HepG2 (cell line): ENCODE data around the gene SURF2. TPM values are rescaled to one million over a fixed set of nuclear protein-coding genes. Genes with fewer than 3 reads are reported as not detected.

Source experiments
- ATAC-seq: fragments of 200-7000 bp; cut with Tn5 transposase; 3 replicates; pipeline ENCODE4 v1.9.1; 2020; ENCODE audit warnings: mild to moderate bottlenecking, moderate library complexity
- Bru-seq: library from RNA; stranded (reverse); fragments of 400-500 nt; gene quantifications from one replicate; lab custom pipeline; 2021; lab: Mats Ljungman, UMichigan
- BruChase-seq, 2 experiments: library from RNA; stranded (reverse); fragments of 400-500 nt; gene quantifications; one replicate each; lab custom pipeline; 2021; lab: Mats Ljungman, UMichigan
- BruUV-seq: library from RNA; stranded (reverse); fragments of 400-500 nt; replicated peaks from 2 replicates; lab custom pipeline; 2021; lab: Mats Ljungman, UMichigan
- CTCF ChIA-PET: fragments of 300-600 bp; formaldehyde crosslinking; extraction: SDS; loops from one replicate; lab custom pipeline; 2021; ENCODE audit warnings: low total read pairs, inconsistent platforms, low intra/inter-chr PET ratio; lab: Yijun Ruan, JAX
- POLR2A ChIA-PET: fragments of 350-600 bp; sonication (Branson Sonifier 250); formaldehyde crosslinking; loops from one replicate; lab custom pipeline; 2020; ENCODE audit warnings: antibody characterized with exemption, inconsistent platforms; lab: Yijun Ruan, JAX
- DNase-seq: peaks from one replicate; pipeline ENCODE4 v3.0.0-alpha.2; 2015; ENCODE audit warnings: low spot score
- FAIRE-seq: peaks from 3 replicates; lab custom pipeline; 2011; peaks lifted over from hg19 to GRCh38; lab: Jason Lieb, UNC
- H2AFZ ChIP-seq: one replicate; pipeline ENCODE4 v1.6.1; 2011; ENCODE audit warnings: low read length, inconsistent platforms
- H3K27ac ChIP-seq: fragments of 300-600 bp; 3 replicates; pipeline ENCODE4 v1.8.0; 2011; ENCODE audit warnings: mixed run types, mild to moderate bottlenecking, mixed read lengths, low read length, inconsistent platforms; ENCODE audit not compliant: insufficient read depth; ENCODE audit errors: extremely low read length
- H3K27me3 ChIP-seq, 2 experiments: fragments of 200-600 bp in 1 of 2; 2 replicates in 1 of 2; 3 replicates in 1 of 2; pipeline versions ENCODE4 v1.6.0 to v1.8.0; 2011; ENCODE audit warnings: low read length in 2 of 2, mild to moderate bottlenecking in 2 of 2, moderate library complexity in 2 of 2, inconsistent platforms in 1 of 2; ENCODE audit not compliant: insufficient read depth in 2 of 2, control insufficient read depth in 1 of 2
- H3K36me3 ChIP-seq, 2 experiments: fragments of 200-600 bp in 1 of 2; replicated peaks in 1 of 2; 2 replicates in 1 of 2; 3 replicates in 1 of 2; pipeline versions ENCODE4 v1.5.1 to v1.8.0; 2011; ENCODE audit warnings: low read length in 2 of 2, inconsistent platforms in 1 of 2; ENCODE audit not compliant: insufficient read depth in 2 of 2, control insufficient read depth in 1 of 2
- H3K4me1 ChIP-seq: 2 replicates; pipeline ENCODE4 v1.5.1; 2012; ENCODE audit warnings: low read length, inconsistent platforms; ENCODE audit not compliant: insufficient read depth
- H3K4me2 ChIP-seq: 2 replicates; pipeline ENCODE4 v1.6.0; 2011; ENCODE audit warnings: low read depth, low read length, inconsistent platforms
- H3K4me3 ChIP-seq, 3 experiments: fragments of 200-600 bp in 1 of 3; sonication (generic), shearing (Covaris generic) in 1 of 3; replicated peaks in 1 of 3; 2 replicates each; pipeline ENCODE4 v1.5.1; 2011 to 2016; ENCODE audit warnings: low read length in 3 of 3, inconsistent platforms in 2 of 3, low read depth in 2 of 3, mild to moderate bottlenecking in 2 of 3, control low read depth in 1 of 3, mixed read lengths in 1 of 3; ENCODE audit not compliant: insufficient read depth in 1 of 3
- H3K79me2 ChIP-seq: one replicate; pipeline ENCODE4 v1.6.1; 2011; ENCODE audit warnings: low read length, inconsistent platforms; ENCODE audit not compliant: insufficient read depth
- H3K9ac ChIP-seq: 2 replicates; pipeline ENCODE4 v1.6.0; 2011; ENCODE audit warnings: mild to moderate bottlenecking, low read depth, low read length, inconsistent platforms; ENCODE audit not compliant: insufficient read depth
- H3K9me3 ChIP-seq: 2 replicates; pipeline ENCODE4 v1.5.1; 2012; ENCODE audit warnings: mild to moderate bottlenecking, low read length
- H4K20me1 ChIP-seq: 2 replicates; pipeline ENCODE4 v1.6.0; 2011; ENCODE audit warnings: inconsistent platforms, mild to moderate bottlenecking, low read length, moderate library complexity; ENCODE audit not compliant: insufficient read depth
- KAT8 ChIP-seq: IDR thresholded peaks from 2 replicates; pipeline ENCODE4 v1.6.1; 2016; ENCODE audit warnings: missing genetic modification reagents, missing compliant biosample characterization
- KDM5A ChIP-seq: fragments of 200-600 bp; sonication (generic); IDR thresholded peaks from 2 replicates; pipeline ENCODE4 v1.7.0; 2018; ENCODE audit warnings: antibody characterized with exemption, mild to moderate bottlenecking, low read length, borderline replicate concordance
- NR2C2 ChIP-seq: sonication (generic); formaldehyde crosslinking; IDR thresholded peaks from 2 replicates; pipeline ENCODE4 v1.4.0; 2020; ENCODE audit warnings: missing genetic modification reagents, mild to moderate bottlenecking, moderate library complexity, borderline replicate concordance
- RBFOX2 ChIP-seq: fragments of 200-400 bp; formaldehyde crosslinking; IDR thresholded peaks from 2 replicates; pipeline ENCODE4 v1.6.1; 2017; ENCODE audit warnings: low read depth, mild to moderate bottlenecking, low read length
- REPIN1 ChIP-seq: sonication (generic); formaldehyde crosslinking; IDR thresholded peaks from 2 replicates; pipeline ENCODE4 v1.8.0; 2022; ENCODE audit warnings: missing genetic modification reagents, low read depth, mild to moderate bottlenecking, borderline replicate concordance
- RNF2 ChIP-seq: fragments of 450-650 bp; conservative IDR thresholded peaks from 2 replicates; pipeline ENCODE4 v1.6.1; 2016; ENCODE audit warnings: low read depth
- SALL2 ChIP-seq: sonication (generic); formaldehyde crosslinking; IDR thresholded peaks from 2 replicates; pipeline ENCODE4 v1.8.1; 2023; ENCODE audit warnings: mild to moderate bottlenecking, missing genetic modification reagents, inconsistent platforms
- TFDP1 ChIP-seq: IDR thresholded peaks from 2 replicates; pipeline ENCODE4 v1.6.1; 2016; ENCODE audit warnings: missing compliant biosample characterization, missing genetic modification reagents, borderline replicate concordance
- YEATS4 ChIP-seq: sonication (generic); formaldehyde crosslinking; IDR thresholded peaks from 2 replicates; pipeline ENCODE4 v1.4.0; 2020; ENCODE audit warnings: missing genetic modification reagents, borderline replicate concordance
- ZBTB7A ChIP-seq: sonication (generic); formaldehyde crosslinking; IDR thresholded peaks from 2 replicates; pipeline ENCODE4 v1.8.0; 2022; ENCODE audit warnings: mild to moderate bottlenecking, missing genetic modification reagents
- ZFY ChIP-seq: sonication (generic); formaldehyde crosslinking; IDR thresholded peaks from 2 replicates; pipeline ENCODE4 v1.4.0; 2020; ENCODE audit warnings: missing genetic modification reagents
- ZNF205 ChIP-seq: IDR thresholded peaks from 2 replicates; pipeline ENCODE4 v1.6.1; 2018; ENCODE audit warnings: missing biosample characterization, missing genetic modification reagents
- ZNF274 ChIP-seq: sonication (generic); formaldehyde crosslinking; IDR thresholded peaks from 2 replicates; pipeline ENCODE4 v1.5.1; 2020; ENCODE audit warnings: mild to moderate bottlenecking, missing genetic modification reagents
- ZNF557 ChIP-seq: sonication (generic); formaldehyde crosslinking; IDR thresholded peaks from 2 replicates; pipeline ENCODE4 v1.4.0; 2020; ENCODE audit warnings: missing genetic modification reagents
- WGBS: methylation state at CpG from one replicate; pipeline ENCODE4 v1.1.6; 2017; ENCODE audit warnings: low lambda C conversion rate; 5-methylcytosine and 5-hydroxymethylcytosine counted together
- in situ Hi-C: cut with HindIII; loops from 2 replicates; pipeline ENCODE4 v1.10.0; 2017; ENCODE audit warnings: low pct_unique_long_range_greater_than_20kb; ENCODE audit not compliant: extremely low pct_ligation_motif_present
- intact Hi-C: fragments of 100-400 bp; cut with micrococcal nuclease; formaldehyde crosslinking; loops from one replicate; pipeline ENCODE4 v1.10.0; 2022; ENCODE audit not compliant: unreplicated experiment
- long read RNA-seq, 2 experiments: library from RNA in 1 of 2; library from polyadenylated mRNA in 1 of 2; stranded (forward) in 1 of 2; unstranded in 1 of 2; transcript quantifications; one replicate each; pipeline ENCODE4 v2.0.0, GENCODE V29; 2019 to 2022
- polyA minus RNA-seq, 3 experiments: library from RNA; depleted of rRNA, polyadenylated mRNA; stranded (reverse); fragments of >200 nt; gene quantifications; 2 replicates each; pipeline ENCODE4 v1.2.3, GENCODE V29; 2011; ENCODE audit warnings: low replicate concordance in 1 of 3
- polyA plus RNA-seq, 8 experiments: library from polyadenylated mRNA; depleted of rRNA in 3 of 8; stranded (reverse) in 7 of 8; unstranded in 1 of 8; fragments of >200 nt; fragmentation: Illumina TruSeq in 4 of 8; extraction: Trizol in 4 of 8; gene quantifications; 2 replicates each; pipeline versions ENCODE4 v1.2.1 to v1.2.3, GENCODE V29; 2011 to 2016; ENCODE audit warnings: low read depth in 4 of 8, missing spikeins in 1 of 8, mixed read lengths in 1 of 8; ENCODE audit not compliant: insufficient read depth in 1 of 8
- total RNA-seq, 5 experiments: library from RNA; depleted of rRNA; stranded (reverse); fragments of >200 nt; fragmentation: Illumina TruSeq; extraction: Trizol; gene quantifications; 2 replicates each; pipeline ENCODE4 v1.2.3, GENCODE V29; 2016; ENCODE audit warnings: low read depth in 1 of 5
- TF ChIP-seq, protein P1 (sequence below): sonication (generic); formaldehyde crosslinking; IDR thresholded peaks from 2 replicates; pipeline ENCODE4 v1.4.0; 2020; ENCODE audit warnings: mild to moderate bottlenecking, missing genetic modification reagents

The SURF2 gene
- total RNA-seq (2016; rRNA removed; fragmentation: Illumina TruSeq; extraction: Trizol), result 10.3 and 13.6 TPM in 2 replicates
- total RNA-seq (2016; cell fraction: cytosol; rRNA removed; fragmentation: Illumina TruSeq; extraction: Trizol; ENCODE audit: low read depth), result 10.3 and 15.8 TPM in 2 replicates
- total RNA-seq (2016; cell fraction: insoluble cytoplasmic fraction; rRNA removed; fragmentation: Illumina TruSeq; extraction: Trizol), result 12.0 and 12.6 TPM in 2 replicates
- total RNA-seq (2016; cell fraction: membrane; rRNA removed; fragmentation: Illumina TruSeq; extraction: Trizol), result 10.0 and 13.9 TPM in 2 replicates
- 4.1 and 4.4 TPM in 2 replicates for total RNA-seq (2016; cell fraction: nucleus; rRNA removed; fragmentation: Illumina TruSeq; extraction: Trizol)
- 6.1 and 6.3 TPM in 2 replicates for polyA plus RNA-seq (2011; rRNA removed)
- 6.8 and 9.7 TPM in 2 replicates for polyA plus RNA-seq (2011; cell fraction: cytosol; rRNA removed)
- 6.6 and 8.7 TPM in 2 replicates for polyA plus RNA-seq (2011; cell fraction: nucleus; rRNA removed)
- polyA plus RNA-seq (2012), result 6.8 and 8.6 TPM in 2 replicates
- 14.4 and 20.2 TPM in 2 replicates for polyA plus RNA-seq (2016; cell fraction: cytosol; fragmentation: Illumina TruSeq; extraction: Trizol; ENCODE audit: low read depth)
- polyA plus RNA-seq (2016; cell fraction: insoluble cytoplasmic fraction; fragmentation: Illumina TruSeq; extraction: Trizol; ENCODE audit: low read depth), result 19.8 and 21.6 TPM in 2 replicates
- 12.6 and 15.8 TPM in 2 replicates for polyA plus RNA-seq (2016; cell fraction: membrane; fragmentation: Illumina TruSeq; extraction: Trizol; ENCODE audit: low read depth)
- polyA plus RNA-seq (2016; cell fraction: nucleus; fragmentation: Illumina TruSeq; extraction: Trizol; ENCODE audit: insufficient read depth, low read depth), result 11.3 and 11.9 TPM in 2 replicates
- 3.5 and 24.4 TPM in 2 replicates for polyA minus RNA-seq (2011; rRNA and poly(A)+ RNA removed; ENCODE audit: low replicate concordance)
- polyA minus RNA-seq (2011; cell fraction: cytosol; rRNA and poly(A)+ RNA removed), result 2.3 and 5.0 TPM in 2 replicates
- 1.6 and 2.3 TPM in 2 replicates for polyA minus RNA-seq (2011; cell fraction: nucleus; rRNA and poly(A)+ RNA removed)
- percentile 51 among the genes with signal in this experiment for Bru-seq, nascent RNA
- percentile 59 among the genes with signal in this experiment for BruChase-seq, experiment 1, labeled RNA remaining after a 6-hour chase
- percentile 54 among the genes with signal in this experiment for BruChase-seq, experiment 2, labeled RNA remaining after a 2-hour chase
- long read RNA-seq, experiment 1, transcript SURF2-201 (6 exons, 842 nt), result major isoform, 16 of 25 reads
- long read RNA-seq, experiment 1, partial matches to known transcripts, result 4 of 25 reads
- long read RNA-seq, experiment 1, other reads (novel, unspliced or antisense), result 5 of 25 reads
- long read RNA-seq, experiment 2, transcript SURF2-201 (6 exons, 842 nt), result major isoform, 13 of 24 reads
- long read RNA-seq, experiment 2, partial matches to known transcripts, result 3 of 24 reads
- long read RNA-seq, experiment 2, other reads (novel, unspliced or antisense), result 8 of 24 reads

DNA sequence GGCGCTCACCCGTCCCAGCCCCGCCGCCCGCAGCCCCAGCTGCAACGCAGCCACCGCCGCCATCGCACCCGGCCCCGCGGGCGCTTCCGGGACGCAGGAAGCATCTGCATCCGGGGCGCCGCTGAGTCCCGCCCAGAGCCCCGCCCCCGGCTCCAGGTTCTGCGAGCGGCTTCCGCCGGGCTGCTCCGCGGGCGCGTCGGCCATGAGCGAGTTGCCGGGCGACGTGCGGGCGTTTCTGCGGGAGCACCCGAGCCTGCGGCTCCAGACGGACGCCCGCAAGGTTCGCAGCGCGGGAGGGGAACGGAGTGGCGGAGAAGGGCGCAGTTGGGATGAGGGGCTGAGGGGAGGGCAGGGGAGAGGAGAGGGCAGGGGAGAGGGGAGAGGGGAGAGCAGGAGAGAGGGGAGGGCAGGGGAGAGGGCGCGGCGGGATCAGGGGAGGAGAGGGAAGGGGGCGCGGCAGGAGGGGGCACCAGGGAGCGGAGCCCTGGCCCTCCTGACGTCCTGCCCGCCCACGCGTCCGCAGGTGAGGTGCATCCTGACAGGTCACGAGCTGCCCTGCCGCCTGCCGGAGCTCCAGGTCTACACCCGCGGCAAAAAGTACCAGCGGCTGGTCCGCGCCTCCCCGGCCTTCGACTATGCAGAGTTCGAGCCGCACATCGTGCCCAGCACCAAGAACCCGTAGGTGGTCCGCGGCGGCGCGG, at the start of gene SURF2, which contains the start of gene SURF1:
TSS of gene SURF2 (plus strand) at position 160 of the 701 bp plus-strand sequence. CDS start at position 203, 43 bp downstream.
TSS of gene SURF1 (minus strand) at position 97 of the 701 bp plus-strand sequence. CDS start at position 63, 34 bp downstream.
- DNase-seq (peak; percentile 68), ATAC-seq (peak; percentile 64), FAIRE-seq (no peak)
- Histone ChIP-seq H3K27me3 (no peaks in the 10 kb centered on the region; a peak in 1 of 5 replicates), H3K4me1 (peaks cover 53% of the 10 kb centered on the region), H3K4me2 (peak within 1 kb of the TSS; percentile 86), H3K4me3 (peak within 1 kb of the TSS; percentile 80 to 91 (median 90)), H3K79me2 (peaks cover 15% of the 10 kb centered on the region), H3K9me3 (no peaks in the 10 kb centered on the region), H4K20me1 (peaks cover 23% of the 10 kb centered on the region; the same call in 1 of the 2 replicates), H2AFZ (no peak within 1 kb of the TSS), H3K36me3 (peaks cover 11 to 46% of the 10 kb centered on the region in 2 experiments), H3K27ac (peak within 1 kb of the TSS; percentile 61), H3K9ac (peak within 1 kb of the TSS; percentile 89)
- ChIA-PET POLR2A (interaction anchor here (0.7 to 1.8 kb wide), 11 partner anchors 9 to 358 kb away, joined by 3 to 22 read pairs (median 5); partner anchors contain the start of genes CACFD1, MED22, RPL7A and SLC2A6), CTCF (interaction anchor here (0.7 kb wide), 1 partner anchor 47 kb away, joined by 3 read pairs; no protein-coding TSS in a partner anchor)
- intact Hi-C loops (loop anchor here (5.0 kb wide), 2 partner anchors 41 to 131 kb away; no protein-coding TSS in a partner anchor), in situ Hi-C loops (loop anchor here (5.0 kb wide), 2 partner anchors 51 to 131 kb away; no protein-coding TSS in a partner anchor)
- BruUV-seq, result no TSS peak
- under 1% methylated on average over 30 of the region's 78 CpGs for WGBS
- TF ChIP-seq ZFY (peak; percentile 65), ZNF557 (CRISPR knock-in tag) (no peak), RBFOX2 (peak; percentile 83), KAT8 (CRISPR knock-in tag) (peak; percentile 73; the same call in 1 of the 2 replicates), YEATS4 (peak; percentile 45; the same call in 1 of the 2 replicates), ZBTB7A (CRISPR knock-in tag) (no peak), NR2C2 (CRISPR knock-in tag) (peak; percentile 98), KDM5A (peak; percentile 50), RNF2 (no peak), ZNF205 (CRISPR knock-in tag) (no peak), ZNF274 (CRISPR knock-in tag) (0 out of 2 replicates have a peak, but pooled peaks have one; percentile 43), SALL2 (peak; percentile 74), TFDP1 (CRISPR knock-in tag) (no peak), REPIN1 (no peak)
- TF ChIP-seq, protein P1, sequence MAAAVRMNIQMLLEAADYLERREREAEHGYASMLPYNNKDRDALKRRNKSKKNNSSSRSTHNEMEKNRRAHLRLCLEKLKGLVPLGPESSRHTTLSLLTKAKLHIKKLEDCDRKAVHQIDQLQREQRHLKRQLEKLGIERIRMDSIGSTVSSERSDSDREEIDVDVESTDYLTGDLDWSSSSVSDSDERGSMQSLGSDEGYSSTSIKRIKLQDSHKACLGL, result peak; percentile 16; the same call in 1 of the 2 replicates
